ENCODE results near the gene ADI1. TPM values are rescaled to one million over a fixed set of nuclear protein-coding genes. Genes with fewer than 3 reads are reported as not detected.
"Not testable (repeated sequence)": the region's sequence is repeated elsewhere in the genome, so short reads cannot be mapped to it uniquely, and the experiment has no call there.

The ADI1 gene
- total RNA-seq, 1 donor from 2014 or later, result 52.9 TPM

DNA sequence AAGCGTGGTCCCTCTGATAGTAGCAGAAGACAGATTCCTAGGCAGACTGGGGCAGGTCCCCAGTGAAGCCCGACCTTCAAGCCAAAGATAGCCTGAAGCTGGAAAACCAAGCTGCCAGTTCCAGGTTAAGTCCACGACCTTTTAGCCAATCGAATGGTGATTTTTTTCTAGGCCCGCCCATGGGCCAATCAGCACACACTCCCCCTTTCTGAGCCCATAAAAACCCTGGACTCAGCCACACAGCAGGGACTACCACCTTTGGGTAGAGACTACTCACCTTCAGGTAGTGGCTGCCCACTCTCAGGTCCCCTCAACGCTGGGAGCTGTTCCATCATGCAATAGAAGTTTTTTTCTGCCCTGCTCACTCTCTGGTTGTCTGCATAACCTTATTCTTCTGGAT lies 14.5 kb upstream of the ADI1 start:
- DNase-seq (ENCODE audit: low spot score) (no peak), ATAC-seq (no peak)
- intact Hi-C loops (cut with DNase I), result no loop called here

GRCh38 chr2:3532941-3533340 lies 13.6 kb upstream of the ADI1 start:
- intact Hi-C loops (cut with DNase I), result no loop called here
- ATAC-seq (no peak), DNase-seq (ENCODE audit: low spot score) (no peak)

DNA sequence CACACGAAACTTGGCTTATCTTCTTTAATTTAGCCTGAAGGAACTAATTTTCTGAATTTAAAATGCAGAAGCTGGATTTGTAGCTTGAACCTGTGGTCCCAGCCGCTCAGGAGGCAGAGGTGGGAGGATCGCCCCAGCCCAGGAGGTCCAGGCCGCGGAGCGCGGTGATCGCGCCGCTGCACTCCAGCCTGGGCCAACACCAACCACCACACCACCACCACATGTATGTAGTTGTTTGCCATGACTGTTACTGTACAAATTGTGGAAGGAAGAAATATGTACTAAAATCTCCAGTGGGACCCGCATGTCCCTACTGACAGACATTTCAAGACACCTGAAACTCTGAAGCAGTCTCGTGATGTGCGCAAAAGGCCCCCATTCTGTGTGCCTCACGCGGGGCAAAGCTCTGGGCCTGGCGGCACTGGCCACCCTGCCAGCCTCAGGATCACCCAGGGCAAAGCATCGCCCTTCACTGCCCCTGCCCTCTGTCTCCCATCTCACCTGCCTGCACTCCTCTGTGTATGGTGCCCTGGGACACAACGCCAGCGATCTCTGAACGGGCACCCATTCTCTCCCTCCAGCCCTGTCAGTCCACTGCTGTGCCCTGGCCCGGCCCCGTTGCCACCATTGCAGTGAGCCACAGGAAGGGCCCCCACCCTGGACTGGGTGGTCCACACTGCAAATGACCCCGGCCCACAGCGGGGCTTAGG lies 10.1 kb upstream of the ADI1 start:
- no peak for ATAC-seq
- no peak for DNase-seq (ENCODE audit: low spot score)
- intact Hi-C loops (cut with DNase I), result no loop called here

DNA sequence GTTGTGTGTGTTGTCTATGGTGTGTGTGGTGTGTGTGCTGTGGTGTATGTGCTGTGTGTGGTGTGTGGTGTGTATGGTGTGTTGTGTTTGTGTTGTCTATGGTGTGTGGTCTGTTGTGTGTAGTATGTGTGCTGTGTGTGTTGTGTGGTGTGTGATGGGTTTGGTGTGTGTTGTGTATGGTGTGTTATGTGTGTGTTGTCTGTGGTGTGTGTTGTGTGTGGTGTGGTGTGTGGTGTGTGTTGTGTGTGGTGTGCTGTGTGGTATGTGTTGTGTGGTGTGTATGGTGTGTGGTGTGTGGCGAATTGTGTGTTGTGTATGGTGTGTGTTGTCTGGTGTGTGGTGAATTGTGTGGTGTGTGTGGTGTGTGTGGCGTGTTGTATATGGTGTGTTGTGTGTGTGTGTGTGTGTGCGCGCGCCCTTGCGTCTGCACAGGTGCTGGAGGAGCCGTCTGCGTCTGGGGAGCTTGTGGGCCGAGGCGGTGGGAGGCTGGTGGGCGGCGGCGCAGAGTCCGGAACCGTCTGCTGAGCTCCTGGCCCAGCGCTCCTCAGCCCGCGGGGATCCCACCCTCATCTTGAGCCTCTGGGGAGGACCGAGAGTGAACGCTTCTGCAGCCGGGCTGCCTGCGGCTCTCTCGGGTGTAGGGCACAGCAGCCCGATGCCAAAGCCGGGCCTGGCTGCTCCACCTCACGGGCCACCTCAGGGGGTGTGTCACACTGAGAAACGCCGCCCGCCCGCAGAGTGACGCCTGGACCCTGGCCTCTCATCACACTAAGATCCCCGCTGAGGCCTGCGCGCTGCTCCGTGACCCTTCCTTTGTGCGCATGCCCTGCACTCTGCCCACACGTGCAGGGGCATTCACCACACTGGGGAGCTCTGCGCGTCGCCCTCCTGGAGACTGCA lies 8.8 kb upstream of the ADI1 start:
- ATAC-seq, result no peak
- DNase-seq (ENCODE audit: low spot score), result no peak
- intact Hi-C loops (cut with DNase I), result no loop called here

DNA sequence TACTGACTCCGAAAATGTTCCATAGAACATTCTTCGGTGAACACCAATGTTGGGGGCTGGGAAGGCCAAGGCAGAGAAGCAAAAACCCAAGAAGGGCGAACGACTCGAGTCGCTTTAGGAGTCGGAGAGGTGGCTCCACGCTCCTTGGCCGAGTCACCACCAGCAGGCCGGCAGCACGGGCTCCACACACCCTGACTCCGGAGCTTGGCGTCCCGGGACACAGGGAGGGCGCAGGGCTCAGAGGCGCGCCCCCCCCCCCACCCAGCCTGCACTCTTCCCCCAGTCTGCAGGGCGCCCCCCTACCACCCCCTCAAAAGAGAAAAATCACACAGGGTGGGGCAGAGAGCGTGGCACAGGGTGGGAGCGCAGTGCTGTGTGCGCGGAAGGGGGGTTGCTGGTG lies 7.5 kb upstream of the ADI1 start:
- DNase-seq (ENCODE audit: low spot score), result no peak
- intact Hi-C loops (cut with DNase I), result no loop called here
- no peak for ATAC-seq

DNA sequence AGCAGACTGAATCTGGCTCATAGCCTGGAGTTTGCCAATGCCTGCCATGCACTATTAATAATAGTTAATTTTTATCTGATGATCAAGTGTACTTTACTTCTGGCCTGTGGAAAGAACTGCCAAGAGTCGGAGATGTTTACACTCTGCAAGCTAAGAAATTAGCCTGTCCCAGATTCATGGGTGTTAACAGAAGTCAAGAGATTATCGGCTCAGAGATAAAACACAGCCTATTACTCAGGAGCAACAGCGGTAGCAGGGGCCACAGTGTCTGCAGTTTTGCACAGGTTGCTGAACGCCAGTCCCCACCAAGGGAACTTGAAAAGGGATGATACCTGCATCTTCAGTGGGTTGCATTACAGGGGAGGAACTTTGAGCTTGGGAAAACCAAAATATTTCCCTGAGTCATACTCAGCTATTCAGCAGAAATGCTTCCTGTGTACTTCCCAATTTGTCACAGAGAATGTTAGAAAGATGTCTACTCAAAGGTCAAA lies 4.3 kb upstream of the ADI1 start:
- ATAC-seq (no peak), DNase-seq (ENCODE audit: low spot score) (no peak)
- intact Hi-C loops (cut with DNase I), result no loop called here

- no peak for ATAC-seq
- no peak for DNase-seq (ENCODE audit: low spot score)
- intact Hi-C loops (cut with DNase I), result no loop called here
Observed at GRCh38 chr2:3522961-3523421, 3.7 kb upstream of the ADI1 start.

DNA sequence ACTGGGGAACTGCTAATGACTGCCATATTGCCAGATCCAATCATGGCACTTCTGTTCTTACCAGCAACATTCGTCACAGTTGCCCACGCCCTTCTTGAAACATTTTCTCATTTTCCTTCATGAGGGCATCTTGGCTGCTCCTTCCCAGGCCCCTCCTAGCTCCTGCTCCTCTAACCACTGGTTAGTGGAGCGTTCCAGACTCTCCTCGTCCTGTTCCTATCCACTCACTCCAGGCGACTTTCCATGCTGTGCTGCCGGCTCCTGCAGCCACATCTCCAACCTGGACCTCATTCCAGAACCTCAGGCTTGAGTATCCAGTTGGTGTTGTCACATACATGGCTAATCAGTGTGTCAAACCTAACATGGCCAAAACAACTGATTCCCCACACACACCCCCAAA lies 1.3 kb upstream of the ADI1 start:
- DNase-seq (ENCODE audit: low spot score) (no peak), ATAC-seq (no peak)
- intact Hi-C loops (cut with DNase I), result no loop called here

DNA sequence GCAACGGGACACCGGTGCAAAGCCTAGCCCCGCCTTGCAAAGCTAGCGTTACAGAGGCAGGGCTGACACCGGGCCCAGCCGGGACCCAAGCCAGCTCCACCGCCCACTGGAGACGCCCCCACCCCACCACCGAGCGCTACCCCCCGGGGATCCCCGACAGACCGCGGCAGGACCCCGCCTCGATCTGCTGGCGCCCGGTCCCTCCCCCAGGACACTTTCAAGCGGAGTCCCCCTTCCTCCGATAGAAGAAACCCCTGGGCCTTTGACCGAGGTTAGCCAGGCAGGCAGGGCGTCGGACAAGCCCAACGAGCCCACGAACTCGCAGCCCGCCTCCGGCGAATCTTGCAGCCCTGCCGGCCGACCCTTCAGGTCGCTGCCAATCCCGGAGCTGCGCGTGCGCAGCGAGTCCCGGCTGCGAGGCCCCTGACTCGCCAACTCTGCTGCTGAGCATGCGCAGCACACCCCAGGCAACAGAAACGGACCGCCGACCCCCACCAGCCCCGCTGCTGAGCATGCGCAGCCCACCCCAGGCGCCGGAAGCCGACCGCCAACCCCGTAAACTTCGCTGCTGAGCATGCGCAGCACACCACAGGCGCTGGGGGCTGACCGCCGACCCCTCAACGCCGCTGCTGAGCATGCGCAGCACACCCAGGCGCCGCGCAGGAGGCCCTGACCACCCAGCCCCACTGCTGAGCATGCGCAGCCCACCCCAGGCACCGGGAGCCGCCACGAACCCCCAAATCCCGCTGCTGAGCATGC lies 656 bp downstream of the ADI1 start:
- ATAC-seq, result peak; percentile 98
- intact Hi-C loops (cut with DNase I), result no loop called here
- peak; percentile 99 for DNase-seq (ENCODE audit: low spot score)

- no peak for ATAC-seq
- intact Hi-C loops (cut with DNase I), result no loop called here
Observed at GRCh38 chr2:3517948-3518495, 1.3 kb downstream of the ADI1 start.

GRCh38 chr2:3516831-3517230 lies 2.5 kb downstream of the ADI1 start:
- DNase-seq (ENCODE audit: low spot score), result no peak
- intact Hi-C loops (cut with DNase I), result no loop called here
- ATAC-seq, result no peak

More at GRCh38 chr2:3517948-3518495, 1.3 kb downstream of the ADI1 start:
- DNase-seq (ENCODE audit: low spot score), result no peak

- intact Hi-C loops (cut with DNase I); DNase-seq (ENCODE audit: low spot score); ATAC-seq: not testable (repeated sequence)
Observed at GRCh38 chr2:3515438-3515837, 3.9 kb downstream of the ADI1 start.

- DNase-seq (ENCODE audit: low spot score) (no peak), ATAC-seq (no peak)
- intact Hi-C loops (cut with DNase I), result no loop called here
Observed at GRCh38 chr2:3513026-3513810, 6.1 kb downstream of the ADI1 start.

GRCh38 chr2:3512086-3512485 lies 7.2 kb downstream of the ADI1 start:
- ATAC-seq (no peak), DNase-seq (ENCODE audit: low spot score) (no peak)
- intact Hi-C loops (cut with DNase I), result no loop called here

GRCh38 chr2:3505771-3506170 lies 13.6 kb downstream of the ADI1 start:
- no peak for ATAC-seq
- intact Hi-C loops (cut with DNase I), result no loop called here
- DNase-seq (ENCODE audit: low spot score), result no peak

DNA sequence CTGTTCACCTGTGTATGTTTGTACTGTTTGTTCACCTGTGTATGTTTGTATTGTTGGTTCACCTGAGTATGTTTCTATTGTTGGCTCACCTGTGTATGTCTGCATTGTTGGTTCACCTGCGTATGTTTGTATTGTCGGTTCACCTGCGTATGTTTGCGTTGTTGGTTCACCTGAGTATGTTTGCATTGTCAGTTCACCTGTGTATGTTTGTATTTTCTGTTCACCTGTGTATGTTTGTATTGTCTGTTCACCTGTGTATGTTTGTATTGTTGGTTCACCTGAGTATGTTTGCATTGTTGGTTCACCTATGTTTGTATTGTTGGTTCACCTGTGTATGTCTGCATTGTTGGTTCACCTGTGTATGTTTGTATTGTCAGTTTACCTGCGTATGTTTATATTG lies 14.6 kb downstream of the ADI1 start:
- no peak for DNase-seq (ENCODE audit: low spot score)
- no peak for ATAC-seq
- intact Hi-C loops (cut with DNase I), result no loop called here

- intact Hi-C loops (cut with DNase I), result no loop called here
- ATAC-seq, result no peak
- no peak for DNase-seq (ENCODE audit: low spot score)
Observed at GRCh38 chr2:3503483-3503882, 15.8 kb downstream of the ADI1 start.

- intact Hi-C loops (cut with DNase I), result no loop called here
- DNase-seq (ENCODE audit: low spot score), result no peak
- ATAC-seq, result no peak
Observed at GRCh38 chr2:3503046-3503445, 16.3 kb downstream of the ADI1 start.
